Testis (tissue), 3 donors: Measurements from ENCODE around the gene CCNL1. TPM values are rescaled to one million over a fixed set of nuclear protein-coding genes. Genes with fewer than 3 reads are reported as not detected.
"Not testable (repeated sequence)": the region's sequence is repeated elsewhere in the genome, so short reads cannot be mapped to it uniquely, and the experiment has no call there.

Experiments
- DNase-seq: peaks from one replicate; pipeline ENCODE4 v3.0.0-alpha.2; 2019
- H3K27ac ChIP-seq, 2 donors: fragments of 200-600 bp; sonication (generic); one replicate each; pipeline ENCODE4 v1.5.1; 2019
- H3K27me3 ChIP-seq: fragments of 200-600 bp; sonication (generic); one replicate; pipeline ENCODE4 v1.5.1; 2019
- H3K36me3 ChIP-seq: fragments of 200-600 bp; sonication (generic); one replicate; pipeline ENCODE4 v1.5.1; 2017; ENCODE audit warnings: low read depth; ENCODE audit errors: missing control alignments
- H3K4me1 ChIP-seq: fragments of 200-600 bp; sonication (generic); one replicate; pipeline ENCODE4 v1.5.1; 2019
- H3K4me3 ChIP-seq, 2 donors: fragments of 200-600 bp; sonication (generic); one replicate each; pipeline ENCODE4 v1.5.1; 2017 to 2019
- H3K9me3 ChIP-seq: fragments of 200-600 bp; sonication (generic); one replicate; pipeline ENCODE4 v1.5.1; 2017
- POLR2A ChIP-seq: fragments of 450-650 bp; IDR thresholded peaks from one replicate; pipeline ENCODE4 v1.6.1; 2017; ENCODE audit warnings: antibody characterized with exemption, mild to moderate bottlenecking, moderate library complexity
- WGBS, 2 donors: methylation state at CpG; one replicate each; pipeline ENCODE4 v1.1.5; 2018; 5-methylcytosine and 5-hydroxymethylcytosine counted together
- intact Hi-C: fragments of 100-400 bp; cut with DNase I; formaldehyde crosslinking; loops from one replicate; pipeline ENCODE4 v1.15.1; 2023; ENCODE audit warnings: low total_unique reads
- polyA plus RNA-seq: library from polyadenylated mRNA; stranded (reverse); fragments of 350-450 nt; fragmentation: Illumina TruSeq; extraction: RNeasy Lipid Tissue Mini Kit (QIAGEN cat#74804); gene quantifications from one replicate; pipeline ENCODE4 v1.2.3, GENCODE V29; 2014; ENCODE audit warnings: low read depth, low replicate concordance; ENCODE audit not compliant: insufficient read depth
- total RNA-seq, 2 donors: library from RNA; depleted of rRNA; stranded (reverse); fragments of >200 nt; gene quantifications; one replicate each; pipeline ENCODE4 v1.2.3, GENCODE V29; 2016
- TF ChIP-seq, protein P1 (sequence below), 3 experiments: fragments of 450-650 bp in 2 of 3; fragments of 200-600 bp in 1 of 3; sonication (generic) in 1 of 3; IDR thresholded peaks; one replicate each; pipeline ENCODE4 v1.5.1; 2016 to 2019; ENCODE audit warnings: antibody characterized with exemption in 3 of 3, mild to moderate bottlenecking in 2 of 3, moderate library complexity in 1 of 3

Gene CCNL1
- total and polyA plus RNA-seq, 3 donors from 2014 or later = 46.1 to 200 (median 168) TPM

DNA sequence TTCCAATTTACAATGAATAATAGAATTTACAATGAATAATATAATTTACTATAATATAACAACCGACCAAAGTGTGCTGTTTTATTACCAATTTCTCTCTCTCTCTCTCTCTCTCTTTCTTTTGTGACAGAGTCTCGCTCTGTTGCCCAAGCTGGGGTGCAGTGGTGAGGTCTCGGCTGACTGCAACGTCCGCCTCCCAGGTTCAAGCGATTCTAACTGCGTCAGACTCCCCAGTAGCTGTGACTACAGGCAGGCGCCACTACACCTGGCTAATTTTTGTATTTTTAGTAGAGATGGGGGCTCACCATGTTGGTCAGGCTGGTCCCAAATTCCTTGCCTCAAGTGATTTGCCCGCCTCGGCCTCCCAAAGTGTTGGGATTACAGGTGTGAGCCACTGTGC, 17.0 kb upstream of the CCNL1 start:
- no peak for DNase-seq
- TF ChIP-seq POLR2A = no peak
- TF ChIP-seq, protein P1, sequence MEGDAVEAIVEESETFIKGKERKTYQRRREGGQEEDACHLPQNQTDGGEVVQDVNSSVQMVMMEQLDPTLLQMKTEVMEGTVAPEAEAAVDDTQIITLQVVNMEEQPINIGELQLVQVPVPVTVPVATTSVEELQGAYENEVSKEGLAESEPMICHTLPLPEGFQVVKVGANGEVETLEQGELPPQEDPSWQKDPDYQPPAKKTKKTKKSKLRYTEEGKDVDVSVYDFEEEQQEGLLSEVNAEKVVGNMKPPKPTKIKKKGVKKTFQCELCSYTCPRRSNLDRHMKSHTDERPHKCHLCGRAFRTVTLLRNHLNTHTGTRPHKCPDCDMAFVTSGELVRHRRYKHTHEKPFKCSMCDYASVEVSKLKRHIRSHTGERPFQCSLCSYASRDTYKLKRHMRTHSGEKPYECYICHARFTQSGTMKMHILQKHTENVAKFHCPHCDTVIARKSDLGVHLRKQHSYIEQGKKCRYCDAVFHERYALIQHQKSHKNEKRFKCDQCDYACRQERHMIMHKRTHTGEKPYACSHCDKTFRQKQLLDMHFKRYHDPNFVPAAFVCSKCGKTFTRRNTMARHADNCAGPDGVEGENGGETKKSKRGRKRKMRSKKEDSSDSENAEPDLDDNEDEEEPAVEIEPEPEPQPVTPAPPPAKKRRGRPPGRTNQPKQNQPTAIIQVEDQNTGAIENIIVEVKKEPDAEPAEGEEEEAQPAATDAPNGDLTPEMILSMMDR (IDR thresholded peaks at IDR 0.05) = no peak
- peaks cover 16% of the 10 kb centered on the region for H3K4me1 ChIP-seq
- 86 to 90% methylated on average over 10 of the region's 10 CpGs for WGBS, 2 donors
- intact Hi-C loops = no loop called here
- no peaks in the 10 kb centered on the region for H3K36me3 ChIP-seq
- peak overlapping the region in 1 of 2 donors; percentile 67 for H3K4me3 ChIP-seq
- no peak overlapping the region for H3K27ac ChIP-seq
- no peaks in the 10 kb centered on the region for H3K9me3 ChIP-seq
- no peaks in the 10 kb centered on the region for H3K27me3 ChIP-seq

DNA sequence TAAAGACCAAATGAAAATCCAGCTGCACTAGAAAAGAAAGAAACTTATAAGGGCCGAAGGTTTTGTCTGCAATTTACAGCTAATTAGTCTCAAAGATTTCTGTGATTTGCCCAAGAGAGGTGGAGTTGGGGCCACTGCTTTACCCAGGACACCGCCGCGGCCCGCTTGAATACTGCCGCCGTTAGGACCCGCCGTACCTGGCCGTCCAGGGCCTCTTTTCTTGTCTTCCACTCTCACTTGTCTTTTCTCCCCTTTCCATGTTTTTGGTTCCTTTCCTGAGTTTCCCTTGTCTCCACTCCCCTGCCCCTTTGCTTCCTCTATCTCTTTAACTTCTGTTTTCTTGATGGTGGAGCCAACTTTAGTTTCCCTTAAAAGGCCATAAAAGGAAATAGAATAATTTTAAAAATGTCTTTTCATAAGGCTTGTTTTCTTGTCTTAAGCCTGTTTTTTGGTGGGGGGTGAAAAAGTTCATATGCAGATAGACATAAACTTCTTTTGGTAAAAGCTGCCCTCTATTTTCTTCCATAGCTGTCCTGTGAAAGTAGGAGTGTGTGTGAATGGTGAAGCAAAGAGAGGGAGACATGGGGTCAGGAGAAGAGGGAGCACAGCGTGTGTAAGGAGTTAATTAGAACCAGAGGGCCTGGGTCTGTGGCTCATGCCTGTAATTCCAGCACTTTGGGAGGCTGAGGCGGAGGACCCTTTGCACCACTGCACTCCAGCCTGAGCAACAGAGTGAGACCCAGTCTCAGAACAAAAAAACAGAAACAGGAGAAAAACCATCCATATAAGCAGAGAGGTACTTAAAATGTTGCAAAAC, 16.0 kb upstream of the CCNL1 start:
- no peaks in the 10 kb centered on the region for H3K27me3 ChIP-seq
- TF ChIP-seq, protein P1 (IDR thresholded peaks at IDR 0.05) = no peak
- no peak for TF ChIP-seq POLR2A
- intact Hi-C loops = loop anchor here (2.0 kb wide), 1 partner anchor 17 kb away; no protein-coding TSS in a partner anchor
- H3K4me3 ChIP-seq = peak overlapping the region; percentile 57 to 67
- H3K9me3 ChIP-seq = no peaks in the 10 kb centered on the region
- DNase-seq = peak; percentile 76
- peaks cover 20% of the 10 kb centered on the region for H3K4me1 ChIP-seq
- peak overlapping the region; percentile 93 to 98 for H3K27ac ChIP-seq
- WGBS, 2 donors = 4 to 5% methylated on average over 12 of the region's 12 CpGs
- H3K36me3 ChIP-seq = no peaks in the 10 kb centered on the region

DNA sequence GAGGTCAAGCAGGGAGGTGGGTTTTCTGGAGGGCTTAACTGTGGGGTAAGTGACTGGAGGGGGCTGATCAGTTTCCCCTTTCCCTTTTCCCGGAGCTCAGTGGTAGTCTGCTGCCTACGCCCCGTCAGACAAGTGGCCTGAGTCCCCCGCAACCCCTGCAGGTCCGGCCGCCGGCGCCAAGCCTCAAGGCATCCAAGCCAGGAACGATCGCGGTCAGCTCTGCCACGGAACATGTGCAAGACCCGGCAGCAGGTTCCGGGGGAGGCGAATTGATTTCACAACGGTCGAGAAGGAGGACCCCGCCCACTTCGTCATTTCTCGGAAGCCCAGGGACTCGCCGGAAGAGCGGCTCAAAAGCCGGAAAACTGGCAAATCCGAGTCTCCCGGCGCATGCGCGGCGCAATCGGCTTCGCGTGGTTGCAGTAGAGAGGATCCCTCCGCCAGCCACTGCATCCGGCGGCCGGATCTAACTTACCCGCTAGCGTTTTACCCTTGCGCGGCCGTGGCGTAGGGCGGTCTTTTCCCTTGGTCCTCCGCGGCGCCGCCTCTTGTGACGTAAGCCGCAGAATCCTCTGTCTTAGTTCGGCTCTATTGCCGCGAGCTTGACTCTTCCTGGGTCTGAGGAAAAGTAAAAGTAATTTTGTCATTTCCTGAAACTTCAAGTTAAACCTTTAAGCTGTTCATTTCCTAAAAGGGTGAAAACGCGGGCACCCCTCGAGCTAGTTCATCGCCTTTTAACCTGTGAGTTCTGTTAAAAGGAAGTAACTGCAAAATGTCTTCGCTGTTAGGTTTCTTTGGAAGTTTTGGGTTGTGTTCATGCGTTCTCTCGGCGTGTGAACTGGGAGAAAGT, 14.9 kb upstream of the CCNL1 start:
- H3K27me3 ChIP-seq = no peaks in the 10 kb centered on the region
- WGBS, 2 donors = 0% methylated on average over 22 to 44 of the region's 61 CpGs
- peak overlapping the region; percentile 57 to 67 for H3K4me3 ChIP-seq
- H3K9me3 ChIP-seq = no peaks in the 10 kb centered on the region
- H3K36me3 ChIP-seq = no peaks in the 10 kb centered on the region
- H3K27ac ChIP-seq = peak overlapping the region; percentile 93 to 98
- TF ChIP-seq, protein P1 (IDR thresholded peaks at IDR 0.05) = peak in 1 of 3 experiments; percentile 40
- TF ChIP-seq POLR2A = peak; percentile 50
- peaks cover 21% of the 10 kb centered on the region for H3K4me1 ChIP-seq
- DNase-seq = peak; percentile 99
- intact Hi-C loops = loop anchor here (2.0 kb wide), 1 partner anchor 16 kb away; no protein-coding TSS in a partner anchor

DNA sequence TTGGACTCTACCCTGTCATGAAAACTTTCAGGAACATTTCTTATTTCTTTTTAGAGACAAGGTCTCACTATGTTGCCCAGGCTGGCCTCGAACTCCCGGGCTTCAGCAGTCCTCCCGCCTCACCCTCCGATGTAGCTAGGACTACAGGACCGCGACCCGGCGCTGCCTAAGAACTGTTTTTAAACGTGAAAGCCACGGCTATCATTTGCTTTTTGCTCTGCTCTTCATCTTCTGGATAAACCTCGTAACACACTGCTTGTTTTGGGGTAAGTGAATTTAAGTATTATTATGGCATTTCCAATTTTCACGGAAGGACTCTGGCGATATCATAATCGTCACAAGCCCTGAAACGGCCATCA, 14.3 kb upstream of the CCNL1 start:
- peak overlapping the region; percentile 93 to 98 for H3K27ac ChIP-seq
- 3% methylated on average over 15 of the region's 15 CpGs for WGBS, 2 donors
- intact Hi-C loops = loop anchor here (2.0 kb wide), 1 partner anchor 15 kb away; no protein-coding TSS in a partner anchor

DNA sequence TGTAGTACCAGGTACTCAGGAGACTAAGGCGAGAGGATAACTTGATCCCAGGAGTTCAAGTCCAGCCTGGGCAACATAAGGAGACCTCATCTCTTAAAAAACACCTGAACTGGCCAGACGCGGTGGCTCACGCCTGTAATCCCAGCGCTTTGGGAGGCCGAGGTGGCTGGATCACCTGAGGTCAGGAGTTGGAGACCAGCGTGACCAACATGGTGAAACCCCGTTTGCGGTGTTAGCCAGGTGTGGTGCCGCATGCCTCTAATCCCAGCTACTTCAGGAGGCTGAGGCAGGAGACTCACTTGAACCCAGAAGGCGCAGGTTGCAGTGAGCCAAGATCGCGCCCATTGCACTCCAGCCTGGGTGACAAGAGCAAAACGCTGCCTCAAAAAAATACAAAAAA, 13.4 kb upstream of the CCNL1 start:
- Histone ChIP-seq H3K4me1 (peaks cover 21% of the 10 kb centered on the region), H3K27ac (peak overlapping the region in 1 of 2 donors; percentile 98)
- intact Hi-C loops, H3K36me3 ChIP-seq, DNase-seq, H3K4me3 ChIP-seq, H3K9me3 ChIP-seq, H3K27me3 ChIP-seq: not testable (repeated sequence)
- WGBS, 2 donors = 49 to 80% methylated on average over 14 of the region's 14 CpGs

More for the DNA sequence above, 14.3 kb upstream of the CCNL1 start:
- no peaks in the 10 kb centered on the region for H3K36me3 ChIP-seq
- H3K4me1 ChIP-seq = peaks cover 21% of the 10 kb centered on the region
- TF ChIP-seq, protein P1 (IDR thresholded peaks at IDR 0.05) = no peak
- TF ChIP-seq POLR2A = no peak
- H3K27me3 ChIP-seq = no peaks in the 10 kb centered on the region
- H3K9me3 ChIP-seq = no peaks in the 10 kb centered on the region
- H3K4me3 ChIP-seq = peak overlapping the region; percentile 57 to 67
- peak; percentile 61 for DNase-seq
